WI38 (cell line): Measurements from ENCODE around the gene LPAR2.

Experiments used
- H3K4me3 ChIP-seq: 2 replicates; pipeline ENCODE4 v1.5.1; 2011; ENCODE audit warnings: low read depth, mild to moderate bottlenecking, control low read depth, low read length
- CTCF ChIP-seq: IDR thresholded peaks from 2 replicates; pipeline ENCODE4 v1.5.1; 2012; ENCODE audit warnings: low read depth, mild to moderate bottlenecking, control low read depth, low read length

LPAR2 gene

GRCh38 chr19:19592690-19593089 is 35.3 kb downstream of the LPAR2 start:
- no peak for TF ChIP-seq CTCF
- H3K4me3 ChIP-seq: no peak overlapping the region

- H3K4me3 ChIP-seq: peak overlapping the region; percentile 14; the same call in 1 of the 2 replicates
- TF ChIP-seq CTCF: no peak
Observed at GRCh38 chr19:19591133-19591825, 36.7 kb downstream of the LPAR2 start.

GRCh38 chr19:19588546-19588945 is 39.5 kb downstream of the LPAR2 start:
- no peak for TF ChIP-seq CTCF
- no peak overlapping the region for H3K4me3 ChIP-seq

GRCh38 chr19:19587771-19588170 is 40.2 kb downstream of the LPAR2 start:
- TF ChIP-seq CTCF: no peak
- H3K4me3 ChIP-seq: no peak overlapping the region

GRCh38 chr19:19584356-19584755 is 43.7 kb downstream of the LPAR2 start:
- H3K4me3 ChIP-seq: no peak overlapping the region
- no peak for TF ChIP-seq CTCF

GRCh38 chr19:19582471-19582870 is 45.5 kb downstream of the LPAR2 start:
- TF ChIP-seq CTCF: no peak
- no peak overlapping the region for H3K4me3 ChIP-seq

- TF ChIP-seq CTCF: no peak
- H3K4me3 ChIP-seq: no peak overlapping the region
Observed at GRCh38 chr19:19581391-19581790, 46.6 kb downstream of the LPAR2 start.
